ENCODE results near the gene SORL1-AS1.
"Not testable (repeated sequence)": the region's sequence is repeated elsewhere in the genome, so short reads cannot be mapped to it uniquely, and the experiment has no call there.

SORL1-AS1 gene

GRCh38 chr11:121452609-121453150, at the start of gene SORL1-AS1:
Gene SORL1-AS1 (minus strand): TSS chr11:121452967.
- in situ Hi-C loops (cut with MboI; ENCODE audit: low sequenced_read_pairs) = no loop called here

DNA sequence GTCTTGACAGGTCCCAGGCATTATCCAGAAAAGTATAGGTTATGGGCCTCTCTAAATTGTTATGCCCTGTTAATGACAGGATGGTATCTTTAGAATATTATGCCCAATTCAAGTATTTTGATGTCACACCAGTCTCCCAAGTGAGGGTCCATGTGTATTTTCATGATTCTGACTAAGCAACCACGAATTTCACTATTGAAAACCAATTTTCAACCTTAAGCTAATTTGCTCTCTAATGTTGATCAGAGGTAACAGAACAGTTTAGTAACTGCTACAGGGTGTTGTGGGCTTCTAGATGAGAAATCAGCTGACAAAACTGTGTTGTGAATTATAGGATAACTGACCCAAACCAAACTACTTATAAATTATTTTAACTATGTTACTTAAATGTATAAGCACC, 48.0 kb upstream of the SORL1-AS1 start:
- in situ Hi-C loops (cut with MboI; ENCODE audit: low sequenced_read_pairs) = no loop called here

- in situ Hi-C loops (cut with MboI; ENCODE audit: low sequenced_read_pairs) = no loop called here
These were observed 47.5 kb upstream of the SORL1-AS1 start for GRCh38 chr11:121500275-121500674.

DNA sequence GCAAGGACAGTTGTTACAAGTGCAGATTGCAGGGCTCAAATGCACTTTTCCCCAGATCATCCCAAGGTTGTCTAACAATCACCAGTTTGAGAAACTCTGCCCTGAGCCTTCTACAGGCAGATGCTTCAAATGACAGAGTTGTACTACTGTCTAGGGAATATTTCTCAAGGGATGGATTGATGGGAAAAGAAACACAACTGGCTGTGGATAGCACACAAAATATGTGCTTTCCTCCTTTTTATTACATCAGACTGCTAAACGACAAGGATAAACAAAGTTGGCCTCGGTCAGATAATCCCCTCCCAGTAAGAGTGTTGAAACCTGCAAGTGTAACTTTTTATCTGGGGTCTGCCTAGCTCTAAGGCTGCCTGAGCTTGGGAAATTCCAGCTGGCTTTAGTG, 46.6 kb upstream of the SORL1-AS1 start:
- in situ Hi-C loops (cut with MboI; ENCODE audit: low sequenced_read_pairs) = no loop called here

- in situ Hi-C loops (cut with MboI; ENCODE audit: low sequenced_read_pairs) = no loop called here
These were observed 44.6 kb upstream of the SORL1-AS1 start for GRCh38 chr11:121497176-121497998.

GRCh38 chr11:121494355-121495099, 41.8 kb upstream of the SORL1-AS1 start:
- in situ Hi-C loops (cut with MboI; ENCODE audit: low sequenced_read_pairs) = no loop called here

DNA sequence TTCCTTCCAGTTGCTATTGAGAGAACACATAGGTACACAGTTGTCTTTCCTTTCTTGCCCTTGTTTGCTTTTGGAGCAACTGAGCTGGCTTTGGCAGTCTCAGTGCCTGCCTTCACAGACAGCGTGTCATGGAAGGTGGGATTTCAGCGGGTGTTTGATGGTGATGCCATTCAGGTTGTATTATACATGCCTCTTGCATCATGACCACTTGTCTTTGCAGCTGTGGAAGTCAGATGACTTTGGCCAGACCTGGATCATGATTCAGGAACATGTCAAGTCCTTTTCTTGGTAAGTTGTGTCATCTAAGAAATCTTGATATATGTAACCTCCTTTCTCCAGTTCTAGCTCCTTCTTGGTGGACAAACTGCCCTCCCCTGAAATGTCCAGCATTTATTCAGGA, 37.1 kb upstream of the SORL1-AS1 start:
- in situ Hi-C loops (cut with MboI; ENCODE audit: low sequenced_read_pairs) = no loop called here

DNA sequence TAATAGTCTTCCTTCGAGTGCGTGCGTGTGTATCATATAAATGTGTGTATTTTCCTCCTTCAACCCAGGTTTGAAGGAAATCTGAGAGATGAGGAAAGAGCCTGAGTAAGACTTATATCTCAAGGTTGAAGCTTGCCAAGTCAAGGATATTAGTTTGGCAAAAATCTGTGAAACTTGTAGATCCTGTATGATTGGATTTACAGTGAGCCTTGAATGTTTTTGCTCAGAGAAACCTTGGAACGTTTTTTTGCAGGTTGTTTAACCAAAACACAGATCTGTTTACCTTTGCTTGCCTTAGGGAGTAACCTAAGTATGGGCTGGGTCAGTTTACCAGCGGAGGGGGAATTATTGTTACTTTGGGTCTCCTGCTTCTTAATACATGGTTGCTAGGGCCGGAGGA, 35.9 kb upstream of the SORL1-AS1 start:
- in situ Hi-C loops (cut with MboI; ENCODE audit: low sequenced_read_pairs) = no loop called here

- in situ Hi-C loops (cut with MboI; ENCODE audit: low sequenced_read_pairs) = no loop called here
These were observed 35.4 kb upstream of the SORL1-AS1 start for GRCh38 chr11:121488170-121488569.

DNA sequence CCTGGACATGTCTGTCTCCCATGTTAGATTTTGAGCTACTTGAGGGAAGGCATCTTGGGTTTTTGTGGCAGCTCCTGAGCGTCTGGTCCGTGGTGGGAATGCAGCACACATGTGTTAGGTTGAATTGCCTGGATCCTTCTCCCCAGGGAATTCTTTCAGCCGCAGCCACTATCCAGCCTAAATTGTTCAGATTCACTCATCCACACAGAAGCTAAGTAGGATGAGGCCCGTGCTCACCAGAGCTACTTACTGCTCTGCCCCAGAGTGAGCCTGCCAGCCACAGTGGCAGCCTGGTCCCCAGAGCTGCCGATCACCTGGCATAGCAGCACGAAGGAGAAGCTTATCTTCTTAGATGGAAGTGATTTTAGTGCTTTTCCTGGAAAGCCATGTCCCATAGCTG, 34.4 kb upstream of the SORL1-AS1 start:
- in situ Hi-C loops (cut with MboI; ENCODE audit: low sequenced_read_pairs) = no loop called here

DNA sequence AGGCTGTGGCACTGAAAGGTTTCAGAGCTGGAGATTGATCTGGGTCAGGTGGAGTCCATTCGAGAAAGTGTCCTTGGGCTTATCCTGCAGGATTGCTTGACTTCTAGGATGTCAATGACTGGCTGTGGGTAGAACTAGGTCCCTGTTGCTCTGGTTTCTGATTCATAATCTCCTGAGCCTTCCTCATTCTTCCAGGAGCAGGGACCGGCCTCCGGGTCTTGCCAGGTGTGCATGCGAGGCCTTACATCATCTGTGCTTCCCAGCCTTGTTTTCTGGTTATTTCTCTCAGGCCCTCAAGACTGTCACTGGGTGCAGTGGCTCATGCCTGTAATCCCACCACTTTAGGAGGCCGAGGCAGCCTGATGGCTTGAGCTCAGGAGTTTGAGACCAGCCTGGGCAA, 33.3 kb upstream of the SORL1-AS1 start:
- in situ Hi-C loops (cut with MboI; ENCODE audit: low sequenced_read_pairs) = no loop called here

- in situ Hi-C loops (cut with MboI; ENCODE audit: low sequenced_read_pairs) = no loop called here
These were observed 32.4 kb upstream of the SORL1-AS1 start for GRCh38 chr11:121485216-121485615.

GRCh38 chr11:121483805-121484480, 31.2 kb upstream of the SORL1-AS1 start:
- in situ Hi-C loops (cut with MboI; ENCODE audit: low sequenced_read_pairs) = no loop called here

- in situ Hi-C loops (cut with MboI; ENCODE audit: low sequenced_read_pairs) = no loop called here
These were observed 29.7 kb upstream of the SORL1-AS1 start for GRCh38 chr11:121482231-121483129.

DNA sequence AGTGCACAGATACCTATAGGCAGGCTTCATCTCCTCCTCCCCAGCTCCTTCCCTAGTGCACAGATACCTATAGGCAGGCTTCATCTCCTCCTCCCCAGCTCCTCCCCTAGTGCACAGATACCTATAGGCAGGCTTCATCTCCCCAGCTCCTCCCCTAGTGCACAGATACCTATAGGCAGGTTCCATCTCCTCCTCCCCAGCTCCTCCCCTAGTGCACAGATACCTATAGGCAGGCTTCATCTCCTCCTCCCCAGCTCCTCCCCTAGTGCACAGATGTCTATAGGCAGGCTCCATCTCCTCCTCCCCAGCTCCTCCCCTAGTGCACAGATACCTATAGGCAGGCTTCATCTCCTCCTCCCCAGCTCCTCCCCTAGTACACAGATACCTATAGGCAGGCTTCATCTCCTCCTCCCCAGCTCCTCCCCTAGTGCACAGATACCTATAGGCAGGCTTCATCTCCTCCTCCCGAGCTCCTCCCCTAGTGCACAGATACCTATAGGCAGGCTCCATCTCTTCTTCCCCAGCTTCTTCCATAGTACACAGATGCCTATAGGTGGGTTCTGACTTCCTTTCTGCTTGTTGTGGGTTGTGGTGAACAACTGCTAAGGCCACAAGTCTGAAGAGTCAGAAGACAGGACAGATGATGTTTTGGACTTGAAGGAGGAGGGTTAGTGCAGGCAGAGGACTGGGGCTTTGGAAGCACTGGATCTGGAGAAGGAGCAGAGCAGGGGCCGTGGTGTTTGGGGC, 28.9 kb upstream of the SORL1-AS1 start:
- in situ Hi-C loops (cut with MboI; ENCODE audit: low sequenced_read_pairs) = not testable (repeated sequence)

GRCh38 chr11:121479698-121480238, 27.0 kb upstream of the SORL1-AS1 start:
- in situ Hi-C loops (cut with MboI; ENCODE audit: low sequenced_read_pairs) = no loop called here

GRCh38 chr11:121478895-121479697, 26.3 kb upstream of the SORL1-AS1 start:
- in situ Hi-C loops (cut with MboI; ENCODE audit: low sequenced_read_pairs) = no loop called here

GRCh38 chr11:121478226-121478894, 25.6 kb upstream of the SORL1-AS1 start:
- in situ Hi-C loops (cut with MboI; ENCODE audit: low sequenced_read_pairs) = no loop called here

Measured in HL-60/S4 (cell line).